BLaER1 (cell line): ENCODE measurements around the gene SPOCD1.

Experiments
- H3K27ac ChIP-seq: shearing (Covaris generic); formaldehyde crosslinking; 2 replicates; pipeline ENCODE4 v1.8.1; 2022
- H3K27me3 ChIP-seq: shearing (Covaris generic); formaldehyde crosslinking; 2 replicates; pipeline ENCODE4 v1.8.1; 2022
- H3K36me3 ChIP-seq: shearing (Covaris generic); formaldehyde crosslinking; 2 replicates; pipeline ENCODE4 v1.8.1; 2022
- H3K4me1 ChIP-seq: shearing (Covaris generic); formaldehyde crosslinking; 2 replicates; pipeline ENCODE4 v1.8.1; 2022
- H3K4me2 ChIP-seq: shearing (Covaris generic); formaldehyde crosslinking; 2 replicates; pipeline ENCODE4 v1.8.1; 2022
- H3K4me3 ChIP-seq: shearing (Covaris generic); formaldehyde crosslinking; 2 replicates; pipeline ENCODE4 v1.8.1; 2022
- H3K9ac ChIP-seq: shearing (Covaris generic); formaldehyde crosslinking; 2 replicates; pipeline ENCODE4 v1.8.1; 2022
- H3K9me3 ChIP-seq: shearing (Covaris generic); formaldehyde crosslinking; 2 replicates; pipeline ENCODE4 v1.8.1; 2022
- H4K20me1 ChIP-seq: shearing (Covaris generic); formaldehyde crosslinking; 2 replicates; pipeline ENCODE4 v1.8.1; 2022
- Cebpa-rat ChIP-seq: shearing (Covaris generic); IDR thresholded peaks from 2 replicates; pipeline ENCODE4 v1.8.1; 2022

Gene SPOCD1

DNA sequence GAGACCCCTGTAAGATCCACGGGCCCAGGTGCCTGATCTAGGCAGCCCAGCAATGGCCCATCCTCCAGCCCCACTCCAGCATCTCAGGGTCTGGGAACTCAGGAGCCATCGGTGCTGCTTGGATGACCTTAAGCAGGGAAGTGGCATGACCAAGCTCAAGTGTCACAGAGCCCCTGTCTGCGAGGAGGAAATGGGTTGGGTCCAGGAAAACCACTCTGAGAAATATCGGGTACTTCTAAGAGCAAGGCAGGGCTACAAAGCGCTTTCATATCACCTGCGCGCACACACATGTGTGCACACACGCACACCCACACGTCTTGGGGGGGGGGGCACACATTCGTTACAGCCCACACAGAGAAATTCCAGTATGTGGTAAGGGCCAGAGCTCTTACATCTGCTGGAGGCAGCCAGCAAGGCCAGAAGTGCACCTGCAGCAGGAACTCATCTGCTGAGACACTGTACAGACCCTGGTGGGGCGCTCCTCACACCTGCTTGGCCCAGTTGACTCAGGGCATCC, 32.6 kb upstream of the SPOCD1 start:
- Histone ChIP-seq H3K27me3 (no peaks in the 10 kb centered on the region), H3K4me1 (peaks cover 26% of the 10 kb centered on the region), H4K20me1 (no peaks in the 10 kb centered on the region), H3K27ac (peak overlapping the region; percentile 41; the same call in 1 of the 2 replicates), H3K36me3 (no peaks in the 10 kb centered on the region), H3K4me3 (no peak overlapping the region), H3K9me3 (no peaks in the 10 kb centered on the region), H3K4me2 (peak overlapping the region; percentile 65), H3K9ac (no peak overlapping the region)
- no peak for TF ChIP-seq Cebpa-rat

DNA sequence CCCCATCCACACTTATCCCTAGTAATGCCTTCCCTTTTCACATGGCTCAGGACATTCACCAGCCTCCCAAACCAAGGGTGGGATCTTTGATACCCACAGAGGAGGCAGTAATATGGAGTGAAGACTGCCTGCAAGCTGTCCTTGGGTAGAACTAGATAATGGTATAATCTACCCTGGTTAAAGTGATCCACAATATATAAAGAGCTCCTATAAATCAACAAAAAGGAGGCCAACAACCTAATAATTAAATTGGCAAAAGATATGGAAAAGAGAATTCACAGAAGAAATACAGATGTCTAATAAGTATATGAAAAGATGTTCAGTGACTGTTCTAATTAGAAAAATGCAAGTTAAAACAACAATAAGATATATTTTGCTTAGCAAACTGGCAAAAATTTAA, 30.7 kb upstream of the SPOCD1 start:
- Histone ChIP-seq H3K9ac (no peak overlapping the region), H3K4me1 (peaks cover 39% of the 10 kb centered on the region), H3K4me2 (no peak overlapping the region), H3K4me3 (no peak overlapping the region), H3K27ac (0 out of 2 replicates have a peak overlapping the region, but pooled peaks have one; percentile 28), H4K20me1 (no peaks in the 10 kb centered on the region), H3K9me3 (no peaks in the 10 kb centered on the region), H3K36me3 (no peaks in the 10 kb centered on the region), H3K27me3 (no peaks in the 10 kb centered on the region)
- no peak for TF ChIP-seq Cebpa-rat

GRCh38 chr1:31843506-31843905, 27.7 kb upstream of the SPOCD1 start:
- Histone ChIP-seq H4K20me1 (no peaks in the 10 kb centered on the region), H3K27ac (peak overlapping the region; percentile 73), H3K9me3 (no peaks in the 10 kb centered on the region), H3K4me2 (peak overlapping the region; percentile 51), H3K4me1 (peaks cover 29% of the 10 kb centered on the region), H3K9ac (no peak overlapping the region), H3K4me3 (no peak overlapping the region), H3K36me3 (no peaks in the 10 kb centered on the region), H3K27me3 (no peaks in the 10 kb centered on the region)
- peak; percentile 57 for TF ChIP-seq Cebpa-rat

DNA sequence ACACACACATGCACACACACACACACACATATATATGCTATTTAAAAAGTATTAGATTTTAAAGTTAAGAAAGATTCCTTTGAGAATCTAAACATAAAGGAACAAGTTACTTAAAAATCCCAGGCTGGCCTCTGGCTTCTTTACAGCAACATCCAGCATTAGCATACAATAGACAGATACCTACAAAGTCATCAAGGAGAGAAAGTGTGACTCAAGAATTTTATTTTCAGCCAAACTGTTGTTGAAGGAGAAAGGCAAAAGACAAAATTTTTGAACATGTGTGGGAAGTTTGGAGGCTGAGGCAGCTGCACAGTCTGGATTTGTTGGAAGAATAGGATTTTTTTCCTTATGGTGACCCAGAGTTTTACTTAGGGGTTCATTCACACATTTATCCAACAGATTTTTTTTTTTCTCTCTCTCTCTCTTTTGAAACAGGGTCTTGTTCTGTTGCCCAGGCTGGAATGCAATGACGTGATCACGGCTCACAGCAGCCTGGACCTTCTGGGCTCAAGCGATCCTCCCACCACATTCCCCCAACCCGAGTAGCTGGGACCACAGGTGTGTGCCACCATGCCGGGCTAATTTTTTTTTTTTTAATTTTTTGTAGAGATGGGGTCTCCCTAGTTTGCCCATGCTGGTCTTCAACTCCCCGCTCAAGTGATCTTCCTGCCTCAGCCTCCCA, 24.0 kb upstream of the SPOCD1 start:
- Histone ChIP-seq H3K4me2 (no peak overlapping the region), H3K4me1 (peaks cover 23% of the 10 kb centered on the region), H3K27ac (no peak overlapping the region), H3K9ac (no peak overlapping the region), H3K9me3 (no peaks in the 10 kb centered on the region), H3K4me3 (no peak overlapping the region), H4K20me1 (no peaks in the 10 kb centered on the region), H3K36me3 (no peaks in the 10 kb centered on the region), H3K27me3 (no peaks in the 10 kb centered on the region)
- no peak for TF ChIP-seq Cebpa-rat

DNA sequence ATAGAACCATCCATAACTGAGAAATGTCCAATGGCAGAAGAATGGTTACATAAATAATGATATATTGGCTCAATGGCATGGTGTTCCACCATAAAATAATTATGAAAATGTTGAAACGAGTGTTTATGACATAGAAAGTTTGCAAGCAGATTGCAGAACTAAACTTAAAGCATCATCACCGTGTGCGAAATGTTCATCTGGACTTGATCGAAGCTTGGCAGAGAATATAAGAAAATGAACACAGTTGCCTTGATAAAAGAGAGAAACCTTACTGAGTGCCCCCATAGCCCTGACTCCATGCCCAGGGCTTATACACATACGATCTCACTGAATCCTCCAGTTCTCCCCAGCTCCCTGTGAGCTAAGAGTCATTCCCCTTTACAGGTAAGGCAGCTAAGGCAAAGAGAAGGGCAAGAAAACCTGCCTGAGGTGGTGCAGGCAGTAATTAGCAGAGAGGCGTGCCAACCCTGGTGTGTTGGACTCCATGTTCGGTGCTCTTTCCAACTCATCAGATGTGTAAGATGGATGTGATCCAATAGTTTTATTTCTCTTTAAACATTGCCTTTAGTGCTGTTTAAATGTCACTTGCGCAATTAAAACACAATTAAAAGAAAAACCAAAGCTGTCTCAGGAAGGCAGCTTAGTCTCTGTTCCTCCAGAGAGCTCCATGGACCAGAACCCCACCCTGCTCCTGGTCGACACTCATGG, 21.8 kb upstream of the SPOCD1 start:
- no peaks in the 10 kb centered on the region for H3K36me3 ChIP-seq
- no peak overlapping the region for H3K27ac ChIP-seq
- H3K4me2 ChIP-seq: no peak overlapping the region
- H3K9me3 ChIP-seq: no peaks in the 10 kb centered on the region
- no peaks in the 10 kb centered on the region for H3K27me3 ChIP-seq
- no peak; the same call in 1 of the 2 replicates for TF ChIP-seq Cebpa-rat
- H3K4me1 ChIP-seq: peaks cover 5% of the 10 kb centered on the region
- no peak overlapping the region for H3K9ac ChIP-seq
- no peaks in the 10 kb centered on the region for H4K20me1 ChIP-seq
- no peak overlapping the region for H3K4me3 ChIP-seq

DNA sequence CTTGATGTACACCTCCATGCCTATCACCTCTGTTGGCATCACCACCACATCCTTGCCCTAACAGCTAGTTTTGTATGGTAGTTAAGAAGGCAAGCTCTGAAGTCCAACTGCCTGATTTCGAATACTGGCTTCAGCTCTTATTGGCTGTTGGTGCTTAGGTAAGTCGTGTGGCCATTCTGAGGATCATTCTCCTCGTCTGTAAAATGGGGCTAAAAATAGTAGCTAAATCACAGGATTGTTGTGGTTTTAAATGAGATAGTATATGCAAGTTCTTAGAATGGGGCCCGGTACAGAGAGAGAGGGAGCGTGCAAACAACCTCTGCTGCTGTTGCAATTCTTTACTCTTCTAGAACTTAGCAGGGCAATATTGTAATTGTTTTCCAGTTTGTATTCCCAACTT, 20.8 kb upstream of the SPOCD1 start:
- no peak overlapping the region for H3K4me3 ChIP-seq
- no peak for TF ChIP-seq Cebpa-rat
- no peak overlapping the region for H3K4me2 ChIP-seq
- H3K27ac ChIP-seq: no peak overlapping the region
- H4K20me1 ChIP-seq: no peaks in the 10 kb centered on the region
- H3K9me3 ChIP-seq: no peaks in the 10 kb centered on the region
- H3K36me3 ChIP-seq: no peaks in the 10 kb centered on the region
- H3K27me3 ChIP-seq: no peaks in the 10 kb centered on the region
- H3K4me1 ChIP-seq: no peaks in the 10 kb centered on the region
- H3K9ac ChIP-seq: no peak overlapping the region

- no peaks in the 10 kb centered on the region for H3K36me3 ChIP-seq
- no peak overlapping the region for H3K27ac ChIP-seq
- H3K9me3 ChIP-seq: no peaks in the 10 kb centered on the region
- H3K4me2 ChIP-seq: no peak overlapping the region
- no peaks in the 10 kb centered on the region for H4K20me1 ChIP-seq
- no peak for TF ChIP-seq Cebpa-rat
- peaks cover 5% of the 10 kb centered on the region for H3K4me1 ChIP-seq
- no peaks in the 10 kb centered on the region for H3K27me3 ChIP-seq
- H3K4me3 ChIP-seq: no peak overlapping the region
- H3K9ac ChIP-seq: no peak overlapping the region
Measured at GRCh38 chr1:31835415-31835814, 19.6 kb upstream of the SPOCD1 start.

GRCh38 chr1:31834501-31834900, 18.7 kb upstream of the SPOCD1 start:
- H3K4me2 ChIP-seq: no peak overlapping the region
- no peaks in the 10 kb centered on the region for H3K9me3 ChIP-seq
- H4K20me1 ChIP-seq: no peaks in the 10 kb centered on the region
- no peak overlapping the region for H3K4me3 ChIP-seq
- H3K27me3 ChIP-seq: no peaks in the 10 kb centered on the region
- H3K4me1 ChIP-seq: peaks cover 14% of the 10 kb centered on the region
- H3K27ac ChIP-seq: no peak overlapping the region
- no peak for TF ChIP-seq Cebpa-rat
- no peak overlapping the region for H3K9ac ChIP-seq
- H3K36me3 ChIP-seq: no peaks in the 10 kb centered on the region

GRCh38 chr1:31831397-31832378, 15.9 kb upstream of the SPOCD1 start:
- H3K4me3 ChIP-seq: no peak overlapping the region
- H3K27me3 ChIP-seq: no peaks in the 10 kb centered on the region
- no peaks in the 10 kb centered on the region for H4K20me1 ChIP-seq
- H3K27ac ChIP-seq: no peak overlapping the region
- peaks cover 42% of the 10 kb centered on the region for H3K4me1 ChIP-seq
- H3K4me2 ChIP-seq: no peak overlapping the region
- no peak for TF ChIP-seq Cebpa-rat
- H3K9ac ChIP-seq: no peak overlapping the region
- no peaks in the 10 kb centered on the region for H3K9me3 ChIP-seq
- no peaks in the 10 kb centered on the region for H3K36me3 ChIP-seq
